Panc1 (cell line): Measurements from ENCODE around the gene HMCN2. TPM values are rescaled to one million over a fixed set of nuclear protein-coding genes. Genes with fewer than 3 reads are reported as not detected.

Experiments used
- ATAC-seq: fragments of 200-7000 bp; cut with Tn5 transposase; 2 replicates; pipeline ENCODE4 v1.9.1; 2020; ENCODE audit warnings: mild to moderate bottlenecking, moderate library complexity
- BruUV-seq: library from RNA; stranded (reverse); fragments of 400-500 nt; replicated peaks from 2 replicates; lab custom pipeline; 2021; lab: Mats Ljungman, UMichigan
- CTCF ChIA-PET: fragments of 300-600 bp; sonication (Branson Sonifier 250); formaldehyde crosslinking; loops from one replicate; lab custom pipeline; 2022; ENCODE audit warnings: antibody characterized with exemption; lab: Charles Lee
- POLR2A ChIA-PET: fragments of 300-600 bp; sonication (Branson Sonifier 250); formaldehyde crosslinking; loops from one replicate; lab custom pipeline; 2022; ENCODE audit warnings: antibody characterized with exemption; lab: Charles Lee
- DNase-seq: peaks from one replicate; pipeline ENCODE4 v3.0.0-alpha.2; 2010; ENCODE audit warnings: low read depth, low spot score
- H3K27ac ChIP-seq: 2 replicates; pipeline ENCODE4 v1.5.1; 2011; ENCODE audit warnings: mild to moderate bottlenecking, low read length, inconsistent platforms
- H3K27me3 ChIP-seq: fragments of 200-500 bp; sonication (Bioruptor generic); 2 replicates; pipeline ENCODE4 v1.6.0; 2014; ENCODE audit warnings: low read length, inconsistent platforms; ENCODE audit not compliant: control insufficient read depth, insufficient read depth
- H3K36me3 ChIP-seq: fragments of 200-500 bp; sonication (Bioruptor generic); 2 replicates; pipeline ENCODE4 v1.5.1; 2014; ENCODE audit warnings: inconsistent platforms, mild to moderate bottlenecking, low read length, moderate library complexity; ENCODE audit not compliant: control insufficient read depth, insufficient read depth
- H3K4me1 ChIP-seq: 2 replicates; pipeline ENCODE4 v1.5.1; 2011; ENCODE audit warnings: inconsistent platforms, mild to moderate bottlenecking, low read length, moderate library complexity; ENCODE audit not compliant: control insufficient read depth, insufficient read depth
- H3K4me3 ChIP-seq, 2 experiments: 2 replicates each; pipeline ENCODE4 v1.5.1; 2011 to 2012; ENCODE audit warnings: low read depth in 2 of 2, low read length in 2 of 2, mild to moderate bottlenecking in 2 of 2, inconsistent platforms in 1 of 2, moderate library complexity in 1 of 2
- H3K9me3 ChIP-seq: fragments of 200-500 bp; sonication (Bioruptor generic); 2 replicates; pipeline ENCODE4 v1.5.1; 2014; ENCODE audit warnings: low read depth, mild to moderate bottlenecking, inconsistent platforms, low read length, moderate library complexity; ENCODE audit not compliant: control insufficient read depth, insufficient read depth
- POLR2AphosphoS5 ChIP-seq: IDR thresholded peaks from 2 replicates; pipeline ENCODE4 v1.6.1; 2012; ENCODE audit warnings: mild to moderate bottlenecking, low read depth, low read length, moderate library complexity
- SIN3A ChIP-seq: IDR thresholded peaks from 2 replicates; pipeline ENCODE4 v1.6.1; 2012; ENCODE audit warnings: low read depth, mild to moderate bottlenecking, low read length, moderate library complexity, borderline replicate concordance; ENCODE audit not compliant: insufficient read depth
- TCF7L2 ChIP-seq: IDR thresholded peaks from 2 replicates; pipeline ENCODE4 v1.6.1; 2011; ENCODE audit warnings: mild to moderate bottlenecking, low read depth, low read length, inconsistent platforms
- in situ Hi-C: cut with HindIII; loops from 2 replicates; pipeline ENCODE4 v1.10.0; 2016; ENCODE audit warnings: low sequenced_read_pairs, low pct_unique_long_range_greater_than_20kb
- intact Hi-C: fragments of 100-400 bp; cut with micrococcal nuclease; formaldehyde crosslinking; loops from one replicate; pipeline ENCODE4 v1.10.0; 2022; ENCODE audit not compliant: unreplicated experiment
- total RNA-seq: library from RNA; stranded (reverse); gene quantifications from one replicate; pipeline ENCODE4 v1.2.1, GENCODE V29; 2021; ENCODE audit not compliant: unreplicated experiment
- TF ChIP-seq, protein P1 (sequence below), 2 experiments: IDR thresholded peaks; 2 replicates each; pipeline ENCODE4 v1.6.1; 2011 to 2012; ENCODE audit warnings: low read depth in 2 of 2, control low read depth in 1 of 2, low read length in 1 of 2, mild to moderate bottlenecking in 1 of 2, moderate library complexity in 1 of 2; ENCODE audit not compliant: insufficient read depth in 1 of 2
- TF ChIP-seq, protein P2 (sequence below): fragments of 450-650 bp; IDR thresholded peaks from 2 replicates; pipeline ENCODE4 v1.5.1; 2017; ENCODE audit warnings: mild to moderate bottlenecking

HMCN2 gene
- total RNA-seq, 1 experiment from 2014 or later, result 0.05 TPM

DNA sequence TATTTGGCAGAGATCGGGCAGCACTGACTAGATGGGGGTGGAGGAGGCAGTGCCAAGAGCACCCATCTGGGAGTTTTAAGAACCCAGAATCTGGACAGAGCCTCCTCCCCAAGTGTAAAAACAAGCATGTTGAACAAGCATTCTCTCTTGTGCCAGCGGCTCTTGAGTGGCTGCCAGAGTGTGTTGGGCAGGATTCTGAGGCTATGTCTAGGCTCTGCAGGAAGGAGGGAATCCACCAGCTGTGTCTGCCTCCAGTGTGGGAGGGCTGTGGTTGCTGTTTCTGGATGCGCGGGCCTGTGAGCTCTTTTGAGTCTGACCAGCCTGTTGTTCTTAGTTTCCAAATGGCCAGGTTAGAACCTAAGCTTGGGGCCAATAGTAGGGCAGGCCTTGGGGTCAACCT, 39.8 kb downstream of the HMCN2 start:
- Histone ChIP-seq H3K9me3 (no peaks in the 10 kb centered on the region), H3K4me1 (no peaks in the 10 kb centered on the region), H3K4me3 (no peak overlapping the region), H3K27ac (no peak overlapping the region), H3K27me3 (no peaks in the 10 kb centered on the region), H3K36me3 (no peaks in the 10 kb centered on the region)
- BruUV-seq, result no TSS peak
- ChIA-PET CTCF (no interaction called here), POLR2A (no interaction called here)
- in situ Hi-C loops, result no loop called here
- TF ChIP-seq SIN3A (no peak), TCF7L2 (no peak), POLR2AphosphoS5 (no peak)
- TF ChIP-seq, protein P1, sequence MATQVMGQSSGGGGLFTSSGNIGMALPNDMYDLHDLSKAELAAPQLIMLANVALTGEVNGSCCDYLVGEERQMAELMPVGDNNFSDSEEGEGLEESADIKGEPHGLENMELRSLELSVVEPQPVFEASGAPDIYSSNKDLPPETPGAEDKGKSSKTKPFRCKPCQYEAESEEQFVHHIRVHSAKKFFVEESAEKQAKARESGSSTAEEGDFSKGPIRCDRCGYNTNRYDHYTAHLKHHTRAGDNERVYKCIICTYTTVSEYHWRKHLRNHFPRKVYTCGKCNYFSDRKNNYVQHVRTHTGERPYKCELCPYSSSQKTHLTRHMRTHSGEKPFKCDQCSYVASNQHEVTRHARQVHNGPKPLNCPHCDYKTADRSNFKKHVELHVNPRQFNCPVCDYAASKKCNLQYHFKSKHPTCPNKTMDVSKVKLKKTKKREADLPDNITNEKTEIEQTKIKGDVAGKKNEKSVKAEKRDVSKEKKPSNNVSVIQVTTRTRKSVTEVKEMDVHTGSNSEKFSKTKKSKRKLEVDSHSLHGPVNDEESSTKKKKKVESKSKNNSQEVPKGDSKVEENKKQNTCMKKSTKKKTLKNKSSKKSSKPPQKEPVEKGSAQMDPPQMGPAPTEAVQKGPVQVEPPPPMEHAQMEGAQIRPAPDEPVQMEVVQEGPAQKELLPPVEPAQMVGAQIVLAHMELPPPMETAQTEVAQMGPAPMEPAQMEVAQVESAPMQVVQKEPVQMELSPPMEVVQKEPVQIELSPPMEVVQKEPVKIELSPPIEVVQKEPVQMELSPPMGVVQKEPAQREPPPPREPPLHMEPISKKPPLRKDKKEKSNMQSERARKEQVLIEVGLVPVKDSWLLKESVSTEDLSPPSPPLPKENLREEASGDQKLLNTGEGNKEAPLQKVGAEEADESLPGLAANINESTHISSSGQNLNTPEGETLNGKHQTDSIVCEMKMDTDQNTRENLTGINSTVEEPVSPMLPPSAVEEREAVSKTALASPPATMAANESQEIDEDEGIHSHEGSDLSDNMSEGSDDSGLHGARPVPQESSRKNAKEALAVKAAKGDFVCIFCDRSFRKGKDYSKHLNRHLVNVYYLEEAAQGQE (IDR thresholded peaks at IDR 0.05; ENCODE audit: insufficient read depth in 1 of 2, low read depth in 2 of 2, low read length in 1 of 2), result no peak
- TF ChIP-seq, protein P2, sequence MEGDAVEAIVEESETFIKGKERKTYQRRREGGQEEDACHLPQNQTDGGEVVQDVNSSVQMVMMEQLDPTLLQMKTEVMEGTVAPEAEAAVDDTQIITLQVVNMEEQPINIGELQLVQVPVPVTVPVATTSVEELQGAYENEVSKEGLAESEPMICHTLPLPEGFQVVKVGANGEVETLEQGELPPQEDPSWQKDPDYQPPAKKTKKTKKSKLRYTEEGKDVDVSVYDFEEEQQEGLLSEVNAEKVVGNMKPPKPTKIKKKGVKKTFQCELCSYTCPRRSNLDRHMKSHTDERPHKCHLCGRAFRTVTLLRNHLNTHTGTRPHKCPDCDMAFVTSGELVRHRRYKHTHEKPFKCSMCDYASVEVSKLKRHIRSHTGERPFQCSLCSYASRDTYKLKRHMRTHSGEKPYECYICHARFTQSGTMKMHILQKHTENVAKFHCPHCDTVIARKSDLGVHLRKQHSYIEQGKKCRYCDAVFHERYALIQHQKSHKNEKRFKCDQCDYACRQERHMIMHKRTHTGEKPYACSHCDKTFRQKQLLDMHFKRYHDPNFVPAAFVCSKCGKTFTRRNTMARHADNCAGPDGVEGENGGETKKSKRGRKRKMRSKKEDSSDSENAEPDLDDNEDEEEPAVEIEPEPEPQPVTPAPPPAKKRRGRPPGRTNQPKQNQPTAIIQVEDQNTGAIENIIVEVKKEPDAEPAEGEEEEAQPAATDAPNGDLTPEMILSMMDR, result no peak
- DNase-seq (no peak), ATAC-seq (no peak)
- intact Hi-C loops, result no loop called here

DNA sequence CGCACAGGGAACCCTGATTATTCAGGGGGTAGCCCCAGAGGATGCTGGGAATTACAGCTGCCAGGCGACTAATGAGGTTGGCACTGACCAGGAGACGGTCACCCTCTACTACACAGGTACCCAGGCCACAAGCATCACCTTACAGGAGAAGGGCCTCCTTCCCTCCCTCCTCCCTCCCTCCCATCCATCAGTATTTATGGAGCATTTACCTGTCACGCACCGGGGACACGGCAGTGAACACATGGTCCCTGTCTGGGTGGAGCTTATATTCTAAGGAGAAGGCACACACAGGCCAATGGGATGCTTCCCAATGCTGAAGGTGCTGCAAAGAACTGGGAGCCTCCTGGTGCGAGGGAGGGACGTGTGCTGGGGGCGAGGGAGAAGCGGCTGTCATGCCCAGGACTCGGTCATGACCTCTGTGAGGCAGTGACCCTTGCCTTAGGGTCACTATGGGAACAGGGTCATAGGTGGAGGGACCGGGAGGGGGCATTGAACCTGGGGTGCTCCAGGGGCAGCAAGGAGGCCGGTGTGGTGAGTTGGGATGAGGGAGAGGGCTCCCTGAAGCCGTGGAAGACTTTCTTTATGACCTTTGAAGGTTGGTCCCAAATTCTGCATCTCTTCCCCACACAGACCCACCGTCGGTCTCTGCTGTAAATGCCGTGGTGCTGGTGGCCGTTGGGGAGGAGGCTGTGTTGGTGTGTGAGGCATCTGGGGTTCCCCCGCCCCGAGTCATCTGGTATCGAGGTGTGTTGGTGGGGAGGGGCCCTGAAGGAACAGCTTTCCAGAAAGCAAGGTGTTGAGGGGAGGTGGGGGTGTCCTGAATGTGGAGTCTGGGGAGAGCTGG, 41.5 kb downstream of the HMCN2 start:
- ATAC-seq, result no peak
- DNase-seq, result no peak
- in situ Hi-C loops, result no loop called here
- H3K36me3 ChIP-seq, result no peaks in the 10 kb centered on the region
- H3K27me3 ChIP-seq, result no peaks in the 10 kb centered on the region
- intact Hi-C loops, result no loop called here
- no peaks in the 10 kb centered on the region for H3K4me1 ChIP-seq
- no peaks in the 10 kb centered on the region for H3K9me3 ChIP-seq
- no peak overlapping the region for H3K27ac ChIP-seq
- TF ChIP-seq, protein P1 (IDR thresholded peaks at IDR 0.05; ENCODE audit: insufficient read depth in 1 of 2, low read depth in 2 of 2, low read length in 1 of 2), result no peak
- TF ChIP-seq POLR2AphosphoS5 (no peak), SIN3A (no peak), TCF7L2 (no peak)
- TF ChIP-seq, protein P2, result no peak
- BruUV-seq, result no TSS peak
- H3K4me3 ChIP-seq, result no peak overlapping the region
- CTCF ChIA-PET, result no interaction called here
- POLR2A ChIA-PET, result no interaction called here
